ENCODE data around the gene PHF12. TPM values are rescaled to one million over a fixed set of nuclear protein-coding genes. Genes with fewer than 3 reads are reported as not detected.

PHF12 gene
- total and polyA plus RNA-seq, 2 of the 4 experiments (the other 2 are of a cell fraction), result 24.4 to 25.6 TPM

DNA sequence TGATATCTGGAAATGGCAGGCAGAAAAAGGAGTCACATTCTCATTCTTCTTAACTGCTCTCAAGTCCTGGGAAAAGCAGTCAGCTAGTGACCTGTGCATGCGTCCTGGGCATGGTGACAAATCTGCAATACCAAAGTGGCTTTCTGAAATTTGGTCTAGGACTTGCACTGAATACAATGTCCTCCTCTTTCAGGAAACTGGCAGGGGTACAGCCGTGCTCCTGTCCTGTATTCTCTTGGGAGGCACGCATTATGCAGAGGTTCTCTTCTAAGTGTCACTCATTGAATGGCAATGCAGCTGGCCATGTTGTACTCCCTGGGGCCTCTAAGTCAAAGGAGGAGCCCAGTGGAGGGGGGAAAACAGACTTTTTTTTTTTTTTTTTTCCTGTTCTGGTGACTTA, 10.6 kb downstream of the PHF12 start:
- Histone ChIP-seq H2BK15ac (ENCODE audit: low read depth, low read length) (no peak overlapping the region), H2AFZ (replicated peaks; ENCODE audit: low read length, poor library complexity) (no peak overlapping the region), H3K56ac (ENCODE audit: extremely low read depth, insufficient read depth, low read length) (no peak overlapping the region), H3K14ac (replicated peaks; ENCODE audit: low read depth, low read length) (no peak overlapping the region), H3K4ac (ENCODE audit: low read depth, low read length) (no peak overlapping the region), H3K9me3 (ENCODE audit: control insufficient read depth, insufficient read depth, low read length) (no peaks in the 10 kb centered on the region), H4K20me1 (ENCODE audit: insufficient read depth, low read length) (peaks cover 96% of the 10 kb centered on the region), H2BK20ac (ENCODE audit: low read depth, low read length) (no peak overlapping the region), H3K18ac (ENCODE audit: low read depth, low read length) (no peak overlapping the region), H2AK5ac (ENCODE audit: low read depth, low read length) (no peak overlapping the region), H3K4me2 (ENCODE audit: low read depth, low read length) (no peak overlapping the region), H4K8ac (ENCODE audit: low read depth in 2 of 2, low read length in 2 of 2) (no peak overlapping the region), H3K79me1 (ENCODE audit: low read depth in 1 of 2, low read length in 2 of 2) (peaks cover 30 to 86% of the 10 kb centered on the region in 2 experiments), H4K5ac (ENCODE audit: low read depth, low read length) (no peak overlapping the region), H2AK9ac (replicated peaks; ENCODE audit: low read depth, low read length, poor library complexity) (no peak overlapping the region), H3K36me3 (ENCODE audit: control insufficient read depth, insufficient read depth, low read length) (peaks cover 13% of the 10 kb centered on the region), H3K4me1 (ENCODE audit: control insufficient read depth, insufficient read depth, low read length) (peaks cover 25% of the 10 kb centered on the region), H3K27ac (ENCODE audit: insufficient read depth, low read length) (no peak overlapping the region), H3K9me1 (ENCODE audit: insufficient read depth, low read length) (peaks cover 45% of the 10 kb centered on the region), H2BK120ac (ENCODE audit: low read depth, low read length) (no peak overlapping the region), H3K23ac (ENCODE audit: low read depth, low read length) (no peak overlapping the region), H4K91ac (ENCODE audit: insufficient read depth, low read depth, low read length) (no peak overlapping the region), H2BK5ac (ENCODE audit: low read depth, low read length, poor library complexity, severe bottlenecking) (no peak overlapping the region), H3K27me3 (ENCODE audit: control insufficient read depth, insufficient read depth, low read length) (no peaks in the 10 kb centered on the region), H3K9ac (ENCODE audit: low read depth, low read length) (no peak overlapping the region), H3K4me3 (ENCODE audit: insufficient read depth, low read depth, low read length) (no peak overlapping the region)
- in situ Hi-C loops (cut with MboI; ENCODE audit: low sequenced_read_pairs), result no loop called here
- CTCF ChIA-PET, result interaction anchor here (0.6 kb wide), 1 partner anchor 161 kb away, joined by 4 read pairs; no protein-coding TSS in a partner anchor
- no TSS peak for BruUV-seq (replicated peaks)
- 94% methylated on average over 3 of the region's 3 CpGs; no CpG with 5 or more reads in 1 of the 2 experiments for WGBS, 2 experiments (ENCODE audit: extremely low coverage in 2 of 2, insufficient read length in 1 of 2)
- TF ChIP-seq MAZ (IDR thresholded peaks at IDR 0.05; ENCODE audit: borderline replicate concordance, low read depth, low read length) (no peak), CEBPB (IDR thresholded peaks at IDR 0.05; ENCODE audit: low read depth, low read length) (no peak), RFX5 (IDR thresholded peaks at IDR 0.05; ENCODE audit: low read depth, low read length) (no peak), BHLHE40 (IDR thresholded peaks at IDR 0.05; ENCODE audit: low read depth, low read length) (no peak), RAD21 (IDR thresholded peaks at IDR 0.05; ENCODE audit: low read length) (no peak), CHD1 (IDR thresholded peaks at IDR 0.05; ENCODE audit: low read depth, low read length) (no peak), POLR2A (IDR thresholded peaks at IDR 0.05; ENCODE audit: low read depth, low read length) (no peak), SMC3 (IDR thresholded peaks at IDR 0.05; ENCODE audit: low read depth, low read length) (no peak), MXI1 (IDR thresholded peaks at IDR 0.05; ENCODE audit: borderline replicate concordance, low read depth, low read length) (no peak), RCOR1 (IDR thresholded peaks at IDR 0.05; ENCODE audit: insufficient replicate concordance, low read length) (no peak), FOS (IDR thresholded peaks at IDR 0.05; ENCODE audit: low read depth, low read length) (no peak)
- TF ChIP-seq, protein P1, sequence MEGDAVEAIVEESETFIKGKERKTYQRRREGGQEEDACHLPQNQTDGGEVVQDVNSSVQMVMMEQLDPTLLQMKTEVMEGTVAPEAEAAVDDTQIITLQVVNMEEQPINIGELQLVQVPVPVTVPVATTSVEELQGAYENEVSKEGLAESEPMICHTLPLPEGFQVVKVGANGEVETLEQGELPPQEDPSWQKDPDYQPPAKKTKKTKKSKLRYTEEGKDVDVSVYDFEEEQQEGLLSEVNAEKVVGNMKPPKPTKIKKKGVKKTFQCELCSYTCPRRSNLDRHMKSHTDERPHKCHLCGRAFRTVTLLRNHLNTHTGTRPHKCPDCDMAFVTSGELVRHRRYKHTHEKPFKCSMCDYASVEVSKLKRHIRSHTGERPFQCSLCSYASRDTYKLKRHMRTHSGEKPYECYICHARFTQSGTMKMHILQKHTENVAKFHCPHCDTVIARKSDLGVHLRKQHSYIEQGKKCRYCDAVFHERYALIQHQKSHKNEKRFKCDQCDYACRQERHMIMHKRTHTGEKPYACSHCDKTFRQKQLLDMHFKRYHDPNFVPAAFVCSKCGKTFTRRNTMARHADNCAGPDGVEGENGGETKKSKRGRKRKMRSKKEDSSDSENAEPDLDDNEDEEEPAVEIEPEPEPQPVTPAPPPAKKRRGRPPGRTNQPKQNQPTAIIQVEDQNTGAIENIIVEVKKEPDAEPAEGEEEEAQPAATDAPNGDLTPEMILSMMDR (conservative IDR thresholded peaks at IDR 0.05; ENCODE audit: low read depth, low read length), result no peak
- TF ChIP-seq, protein P2, sequence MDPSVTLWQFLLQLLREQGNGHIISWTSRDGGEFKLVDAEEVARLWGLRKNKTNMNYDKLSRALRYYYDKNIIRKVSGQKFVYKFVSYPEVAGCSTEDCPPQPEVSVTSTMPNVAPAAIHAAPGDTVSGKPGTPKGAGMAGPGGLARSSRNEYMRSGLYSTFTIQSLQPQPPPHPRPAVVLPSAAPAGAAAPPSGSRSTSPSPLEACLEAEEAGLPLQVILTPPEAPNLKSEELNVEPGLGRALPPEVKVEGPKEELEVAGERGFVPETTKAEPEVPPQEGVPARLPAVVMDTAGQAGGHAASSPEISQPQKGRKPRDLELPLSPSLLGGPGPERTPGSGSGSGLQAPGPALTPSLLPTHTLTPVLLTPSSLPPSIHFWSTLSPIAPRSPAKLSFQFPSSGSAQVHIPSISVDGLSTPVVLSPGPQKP (IDR thresholded peaks at IDR 0.05; ENCODE audit: borderline replicate concordance, low read depth, low read length), result no peak
- POLR2A ChIA-PET (ENCODE audit: unreplicated experiment), result interaction anchor here (0.6 kb wide), 1 partner anchor 16 kb away, joined by 5 read pairs; no protein-coding TSS in a partner anchor
- ATAC-seq (ENCODE audit: low read depth) (no peak), DNase-seq (no peak)
- intact Hi-C loops (cut with micrococcal nuclease), result no loop called here
- dilution Hi-C loops (cut with HindIII; ENCODE audit: low sequenced_read_pairs, unreplicated experiment), result no loop called here
